OCI-LY7 (cell line): ENCODE results near the gene ENKD1.

Experiments used
- CTCF ChIP-seq: fragments of 200-600 bp; sonication (generic); conservative IDR thresholded peaks from 2 replicates; pipeline ENCODE4 v1.5.1; 2014; ENCODE audit warnings: mild to moderate bottlenecking, antibody characterized with exemption, low read length, moderate library complexity, mixed read lengths
- EZH2phosphoT487 ChIP-seq: fragments of 200-600 bp; sonication (generic); IDR thresholded peaks from 2 replicates; pipeline ENCODE4 v1.6.1; 2018; ENCODE audit warnings: low read depth, borderline replicate concordance, mild to moderate bottlenecking, mixed run types, antibody characterized with exemption, low read length, moderate library complexity, mixed read lengths

- TF ChIP-seq CTCF: no peak
- no peak for TF ChIP-seq EZH2phosphoT487
Observed at GRCh38 chr16:67650023-67650422, 16.5 kb downstream of the ENKD1 start.
